C4-2B (cell line): ENCODE data around the gene SLC38A5.

Experiments
- ZFX ChIP-seq: fragments of 450-650 bp; IDR thresholded peaks from 2 replicates; pipeline ENCODE4 v1.6.1; 2017
- TF ChIP-seq, protein P1 (sequence below): fragments of 450-650 bp; conservative IDR thresholded peaks from 2 replicates; pipeline ENCODE4 v1.5.1; 2017; ENCODE audit warnings: mild to moderate bottlenecking

DNA sequence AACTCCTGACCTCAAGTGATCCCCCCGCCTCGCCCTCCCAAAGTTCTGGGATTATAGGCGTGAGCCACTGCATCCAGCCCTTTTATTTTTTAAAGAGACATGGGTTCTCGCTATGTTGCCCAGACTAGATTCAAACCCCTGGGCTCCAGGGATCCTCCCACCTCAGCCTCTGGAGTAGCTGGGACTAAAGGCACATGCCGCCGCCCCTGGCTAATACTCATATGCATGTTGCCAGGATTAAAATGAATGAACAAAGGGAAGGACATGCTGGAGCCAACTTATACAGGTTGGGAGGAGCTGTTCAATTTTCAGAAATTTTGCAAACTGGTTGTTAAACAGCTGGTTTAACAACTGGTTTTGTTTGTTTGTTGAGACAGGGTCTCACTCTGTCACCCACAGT lies 4.5 kb upstream of the SLC38A5 start:
- TF ChIP-seq, protein P1, sequence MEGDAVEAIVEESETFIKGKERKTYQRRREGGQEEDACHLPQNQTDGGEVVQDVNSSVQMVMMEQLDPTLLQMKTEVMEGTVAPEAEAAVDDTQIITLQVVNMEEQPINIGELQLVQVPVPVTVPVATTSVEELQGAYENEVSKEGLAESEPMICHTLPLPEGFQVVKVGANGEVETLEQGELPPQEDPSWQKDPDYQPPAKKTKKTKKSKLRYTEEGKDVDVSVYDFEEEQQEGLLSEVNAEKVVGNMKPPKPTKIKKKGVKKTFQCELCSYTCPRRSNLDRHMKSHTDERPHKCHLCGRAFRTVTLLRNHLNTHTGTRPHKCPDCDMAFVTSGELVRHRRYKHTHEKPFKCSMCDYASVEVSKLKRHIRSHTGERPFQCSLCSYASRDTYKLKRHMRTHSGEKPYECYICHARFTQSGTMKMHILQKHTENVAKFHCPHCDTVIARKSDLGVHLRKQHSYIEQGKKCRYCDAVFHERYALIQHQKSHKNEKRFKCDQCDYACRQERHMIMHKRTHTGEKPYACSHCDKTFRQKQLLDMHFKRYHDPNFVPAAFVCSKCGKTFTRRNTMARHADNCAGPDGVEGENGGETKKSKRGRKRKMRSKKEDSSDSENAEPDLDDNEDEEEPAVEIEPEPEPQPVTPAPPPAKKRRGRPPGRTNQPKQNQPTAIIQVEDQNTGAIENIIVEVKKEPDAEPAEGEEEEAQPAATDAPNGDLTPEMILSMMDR, result no peak
- TF ChIP-seq ZFX, result no peak
